GM10266 (cell line): ENCODE results near the gene DLG1.

Experiments used
- DNase-seq: peaks from one replicate; pipeline ENCODE4 v3.0.0; 2012; ENCODE audit errors: extremely low spot score
- TF ChIP-seq, protein P1 (sequence below): IDR thresholded peaks from 2 replicates; pipeline ENCODE4 v1.5.1; 2012; ENCODE audit warnings: mild to moderate bottlenecking, low read depth; ENCODE audit not compliant: control insufficient read depth, insufficient read depth; ENCODE audit errors: missing control alignments

The DLG1 gene

DNA sequence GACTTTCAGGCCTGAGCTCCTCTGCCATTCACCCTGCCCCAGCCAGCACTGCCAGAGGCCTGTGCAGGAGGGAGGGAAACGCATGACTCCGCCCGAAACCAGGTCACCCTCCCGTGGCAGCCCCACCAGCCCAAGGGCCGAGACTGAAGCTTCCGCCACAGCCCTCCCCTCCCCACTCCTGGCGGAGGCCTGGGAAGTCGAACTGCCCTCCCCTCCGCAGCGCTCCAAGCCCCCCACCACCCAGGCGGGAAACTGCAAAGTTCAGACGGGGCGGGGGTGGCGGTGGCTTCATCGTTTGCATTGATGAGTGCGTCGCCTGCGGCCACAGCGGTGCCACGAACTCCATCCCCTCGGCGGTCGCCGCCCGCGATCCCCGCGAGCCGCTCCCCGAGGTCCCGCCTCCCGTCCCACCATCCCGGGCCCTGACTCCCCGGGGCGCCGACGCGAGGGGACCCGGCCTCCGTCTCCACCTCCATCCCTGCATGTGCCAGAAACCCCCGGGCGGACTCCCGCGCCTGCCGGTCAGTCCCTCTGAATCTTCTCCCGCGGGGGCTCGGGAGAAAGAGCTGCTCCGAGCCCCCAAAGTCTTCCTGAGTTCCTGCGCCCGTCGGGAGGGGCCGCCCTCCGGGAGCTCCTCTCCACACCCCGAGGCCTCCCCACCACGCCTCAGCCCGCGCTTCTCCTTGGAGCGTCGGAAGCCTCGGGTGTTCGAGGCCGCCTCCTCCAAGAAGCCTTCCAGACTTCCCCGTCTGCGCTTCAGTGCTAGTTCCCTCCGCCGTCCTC, 269.5 kb downstream of the DLG1 start:
- TF ChIP-seq, protein P1, sequence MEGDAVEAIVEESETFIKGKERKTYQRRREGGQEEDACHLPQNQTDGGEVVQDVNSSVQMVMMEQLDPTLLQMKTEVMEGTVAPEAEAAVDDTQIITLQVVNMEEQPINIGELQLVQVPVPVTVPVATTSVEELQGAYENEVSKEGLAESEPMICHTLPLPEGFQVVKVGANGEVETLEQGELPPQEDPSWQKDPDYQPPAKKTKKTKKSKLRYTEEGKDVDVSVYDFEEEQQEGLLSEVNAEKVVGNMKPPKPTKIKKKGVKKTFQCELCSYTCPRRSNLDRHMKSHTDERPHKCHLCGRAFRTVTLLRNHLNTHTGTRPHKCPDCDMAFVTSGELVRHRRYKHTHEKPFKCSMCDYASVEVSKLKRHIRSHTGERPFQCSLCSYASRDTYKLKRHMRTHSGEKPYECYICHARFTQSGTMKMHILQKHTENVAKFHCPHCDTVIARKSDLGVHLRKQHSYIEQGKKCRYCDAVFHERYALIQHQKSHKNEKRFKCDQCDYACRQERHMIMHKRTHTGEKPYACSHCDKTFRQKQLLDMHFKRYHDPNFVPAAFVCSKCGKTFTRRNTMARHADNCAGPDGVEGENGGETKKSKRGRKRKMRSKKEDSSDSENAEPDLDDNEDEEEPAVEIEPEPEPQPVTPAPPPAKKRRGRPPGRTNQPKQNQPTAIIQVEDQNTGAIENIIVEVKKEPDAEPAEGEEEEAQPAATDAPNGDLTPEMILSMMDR = peak; percentile 3
- DNase-seq = peak; percentile 74

DNA sequence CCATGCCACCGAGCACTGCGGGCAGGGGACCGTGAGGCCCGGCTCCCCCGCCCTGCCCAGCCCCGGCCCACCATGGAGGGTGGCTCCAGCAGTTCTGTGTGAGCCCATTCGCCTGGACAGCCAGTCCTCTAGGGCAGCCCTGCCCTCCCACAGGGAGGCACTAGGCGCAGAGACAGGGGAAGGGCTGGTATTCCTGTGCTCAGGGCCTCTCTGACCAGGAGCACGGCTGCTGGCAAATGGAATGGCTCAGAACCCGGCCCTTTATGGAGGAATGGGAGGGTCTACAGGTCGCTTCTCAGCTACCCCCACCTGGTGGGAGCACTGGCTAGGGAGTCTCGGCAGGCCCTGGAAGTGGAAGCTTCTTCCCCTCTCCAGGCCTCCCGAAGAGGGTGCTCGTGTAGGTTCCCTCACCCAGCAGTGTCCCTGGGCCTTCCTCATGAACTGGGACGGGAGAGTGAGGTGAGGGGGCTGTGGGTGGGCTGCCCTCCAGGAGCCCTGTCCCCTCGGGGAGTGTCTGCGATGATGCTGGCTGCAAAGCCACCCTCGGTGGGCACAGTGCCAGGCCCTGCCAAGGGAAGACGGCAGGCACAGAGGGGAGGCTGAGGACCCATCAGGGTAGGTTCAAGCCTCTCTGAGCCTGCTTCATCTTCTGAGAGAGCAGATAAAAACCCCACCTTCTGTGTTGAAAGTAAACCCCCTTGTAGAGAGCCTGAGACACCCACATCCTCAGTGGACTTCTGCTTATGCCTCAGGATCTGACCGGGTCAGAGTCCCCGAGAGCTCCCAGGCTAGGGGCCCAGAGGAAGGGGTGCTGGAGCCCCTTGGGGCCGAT, 270.3 kb downstream of the DLG1 start:
- peak; percentile 86 for DNase-seq
- TF ChIP-seq, protein P1 = no peak

DNA sequence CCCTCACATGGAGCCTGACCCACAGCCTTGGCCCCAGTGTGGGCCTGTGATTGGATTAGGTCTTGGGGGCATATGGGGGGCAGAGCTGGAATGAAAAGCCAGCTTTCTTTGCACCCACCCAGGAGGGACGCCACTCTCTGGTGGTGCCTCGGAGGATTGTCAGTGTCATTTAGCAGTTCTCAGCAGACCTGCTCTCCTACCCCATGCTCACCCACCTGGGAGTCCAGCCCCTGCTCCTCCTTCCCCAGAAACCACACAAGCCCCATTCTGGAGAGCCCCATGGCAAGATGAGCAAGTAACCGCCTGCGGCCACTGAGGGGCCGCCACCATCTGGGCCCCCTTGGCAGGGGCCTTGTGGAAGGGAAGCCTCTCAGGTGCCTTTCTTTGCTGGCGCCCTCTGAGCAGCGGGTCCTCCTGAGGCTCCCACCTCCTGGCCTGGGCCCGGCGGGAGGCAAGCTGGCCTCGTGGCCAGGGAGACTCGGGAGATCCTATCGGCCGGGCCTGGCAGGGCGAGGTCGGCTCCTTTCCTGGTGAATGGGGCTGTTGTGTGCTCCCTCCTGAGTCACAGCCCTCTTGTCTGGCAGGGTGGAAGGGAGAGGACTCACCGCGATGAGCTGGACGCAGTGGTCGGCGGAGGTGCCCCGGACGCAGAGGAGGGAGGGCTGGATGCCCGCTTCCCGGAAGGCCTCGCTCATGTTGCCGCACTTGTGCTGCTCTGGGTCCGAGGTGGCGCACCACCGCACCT, 271.1 kb downstream of the DLG1 start:
- DNase-seq = peak; percentile 30
- TF ChIP-seq, protein P1 = no peak

DNA sequence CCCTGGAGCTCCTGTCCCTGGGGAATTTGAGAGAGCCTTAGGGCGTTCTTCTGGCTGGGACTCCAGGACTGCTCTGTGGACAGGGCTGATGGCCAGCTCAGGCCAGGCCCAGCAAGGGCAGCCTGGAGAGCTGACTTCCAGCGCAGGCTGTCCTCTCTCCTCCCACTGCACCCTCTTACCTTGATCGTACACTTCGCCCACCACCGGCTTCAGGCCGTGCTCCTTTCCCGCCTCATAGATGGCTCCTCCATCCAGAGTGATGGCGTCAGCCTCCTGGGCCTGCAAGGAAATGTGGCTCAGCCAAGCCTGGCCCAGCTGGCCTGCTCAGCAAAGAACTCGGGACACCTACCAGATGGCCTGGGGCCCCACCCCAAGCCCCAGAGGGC, 271.9 kb downstream of the DLG1 start:
- peak; percentile 27 for DNase-seq
- TF ChIP-seq, protein P1 = no peak

DNA sequence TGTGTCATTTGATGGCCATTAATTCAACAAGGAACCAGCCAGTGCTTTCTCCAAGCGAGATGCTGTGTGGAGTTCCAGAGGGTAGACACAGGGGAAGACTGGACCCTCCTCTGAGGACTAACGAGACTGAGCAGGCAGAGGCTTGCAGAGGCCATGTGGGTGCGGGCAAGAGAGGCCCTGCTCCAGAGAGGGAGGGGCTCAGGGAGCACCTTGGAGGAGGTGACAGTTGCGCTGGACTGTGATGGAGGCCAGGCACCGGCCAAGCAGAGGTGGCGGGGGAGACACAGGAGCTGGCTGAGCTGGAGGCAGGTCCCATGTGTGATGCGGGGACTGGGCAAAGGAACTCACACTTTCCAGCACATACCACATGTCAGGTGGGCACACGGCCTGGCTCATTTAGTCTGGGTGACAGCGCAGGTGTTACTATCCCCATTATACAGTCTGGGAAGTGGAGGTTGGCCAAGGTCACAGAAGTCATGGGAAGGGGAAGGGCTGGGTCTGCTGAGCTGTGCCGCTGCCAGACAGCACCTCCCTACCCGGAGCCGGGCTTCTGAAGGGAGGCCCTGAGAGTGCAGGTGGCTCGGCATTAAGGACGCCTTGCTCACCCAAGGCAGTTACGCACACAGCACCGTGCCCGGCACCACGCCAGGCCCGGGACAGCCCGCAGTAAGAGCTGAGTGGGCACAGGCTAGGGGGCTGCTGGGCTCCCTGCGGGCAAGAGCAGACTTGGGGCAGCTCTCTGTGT, 272.5 kb downstream of the DLG1 start:
- peak; percentile 26 for DNase-seq
- TF ChIP-seq, protein P1 = no peak

DNA sequence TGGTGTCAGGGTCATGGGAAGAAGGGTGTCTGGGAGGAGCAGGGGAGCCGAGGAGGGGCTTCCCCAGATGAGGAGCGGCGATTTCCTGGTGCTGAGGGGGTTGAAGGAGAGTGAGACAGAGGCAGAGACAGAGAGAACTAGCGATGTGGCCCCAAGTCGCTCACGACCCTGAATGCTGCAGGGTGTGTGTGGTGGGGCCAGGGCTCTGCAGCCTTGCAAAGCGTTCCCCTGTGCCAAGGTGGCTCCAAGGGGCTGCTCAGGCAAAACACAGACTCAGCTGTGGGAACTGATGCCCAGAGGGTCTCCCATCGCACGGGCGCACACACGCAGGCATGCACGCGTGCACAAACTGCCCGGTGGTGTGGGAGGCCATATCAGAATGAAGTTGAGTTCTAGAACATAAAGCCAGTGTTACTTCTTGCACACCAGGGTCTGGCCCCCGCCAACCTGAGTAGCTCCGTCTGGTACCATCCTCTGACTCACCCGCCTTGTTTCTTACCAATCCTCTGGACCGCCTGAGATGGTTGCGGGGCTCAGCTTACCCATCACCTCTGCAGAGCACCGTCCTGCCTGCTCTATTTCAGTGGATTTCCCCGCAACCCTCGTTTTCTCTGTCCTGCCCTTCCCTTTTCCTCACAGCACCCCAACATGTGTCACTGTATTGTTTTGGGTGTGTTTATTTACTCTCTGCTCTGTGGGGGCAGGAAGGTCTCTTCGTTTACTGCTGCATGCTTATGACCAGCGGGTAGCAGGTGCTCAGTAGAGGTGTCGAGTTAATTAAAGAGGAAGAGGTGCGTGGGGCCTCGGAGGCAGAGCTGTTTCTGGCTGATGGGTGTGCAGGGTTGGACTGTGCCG, 273.3 kb downstream of the DLG1 start:
- no peak for DNase-seq
- TF ChIP-seq, protein P1 = no peak
